IPS-15b (cell line): ENCODE measurements around the gene UBASH3B.

ENCODE experiments used
- H3K27me3 ChIP-seq: one replicate; pipeline ENCODE4 v1.6.1; 2013; ENCODE audit warnings: low read length; ENCODE audit not compliant: control insufficient read depth, insufficient read depth
- H3K36me3 ChIP-seq: one replicate; pipeline ENCODE4 v1.6.1; 2013; ENCODE audit warnings: low read length; ENCODE audit not compliant: control insufficient read depth, insufficient read depth
- H3K4me1 ChIP-seq: one replicate; pipeline ENCODE4 v1.6.1; 2013; ENCODE audit warnings: mild to moderate bottlenecking, low read length; ENCODE audit not compliant: control insufficient read depth, insufficient read depth
- H3K4me3 ChIP-seq: one replicate; pipeline ENCODE4 v1.5.1; 2013; ENCODE audit warnings: low read depth, low read length
- H3K9ac ChIP-seq: one replicate; pipeline ENCODE4 v1.6.1; 2013; ENCODE audit warnings: low read depth, mild to moderate bottlenecking, low read length
- H3K9me3 ChIP-seq: one replicate; pipeline ENCODE4 v1.6.1; 2013; ENCODE audit warnings: mild to moderate bottlenecking, low read length; ENCODE audit not compliant: control insufficient read depth, insufficient read depth

The UBASH3B gene

GRCh38 chr11:122628810-122629555, 26.5 kb upstream of the UBASH3B start:
- Histone ChIP-seq H3K4me1 (no peaks in the 10 kb centered on the region), H3K27me3 (no peaks in the 10 kb centered on the region), H3K9ac (no peak overlapping the region), H3K9me3 (no peaks in the 10 kb centered on the region), H3K4me3 (no peak overlapping the region), H3K36me3 (no peaks in the 10 kb centered on the region)

- Histone ChIP-seq H3K4me1 (no peaks in the 10 kb centered on the region), H3K36me3 (no peaks in the 10 kb centered on the region), H3K9ac (no peak overlapping the region), H3K9me3 (no peaks in the 10 kb centered on the region), H3K4me3 (no peak overlapping the region), H3K27me3 (no peaks in the 10 kb centered on the region)
These were observed 23.2 kb upstream of the UBASH3B start for GRCh38 chr11:122632181-122632824.

DNA sequence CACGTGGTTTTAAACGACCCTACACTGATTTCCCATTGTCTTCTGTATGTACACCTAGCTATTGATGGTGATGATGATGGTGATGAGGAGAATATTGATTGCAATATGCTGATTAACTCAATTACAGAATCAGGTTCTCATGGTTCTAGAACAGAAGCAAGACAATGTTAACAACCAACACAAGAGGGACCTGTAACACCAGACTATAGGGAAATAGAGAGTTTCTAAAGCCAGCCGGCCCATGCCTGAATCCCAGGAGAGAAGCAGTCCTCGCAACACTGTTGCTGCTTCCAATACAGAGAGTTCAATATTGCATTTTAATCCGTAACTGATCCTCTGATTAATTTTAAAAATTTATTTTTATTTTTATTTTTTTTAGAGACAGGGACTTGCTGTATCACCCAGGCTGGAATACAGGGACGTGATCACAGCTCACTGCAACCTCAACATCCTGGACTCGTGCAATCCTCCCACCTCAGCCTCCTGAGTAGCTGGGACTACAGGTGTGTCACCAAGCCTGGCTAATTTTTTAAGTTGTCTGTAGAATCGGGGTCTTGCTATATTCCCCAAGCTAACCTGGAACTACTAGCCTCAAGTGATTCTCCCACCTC, 22.2 kb upstream of the UBASH3B start:
- H3K36me3 ChIP-seq: no peaks in the 10 kb centered on the region
- no peaks in the 10 kb centered on the region for H3K9me3 ChIP-seq
- no peak overlapping the region for H3K9ac ChIP-seq
- no peaks in the 10 kb centered on the region for H3K27me3 ChIP-seq
- no peak overlapping the region for H3K4me3 ChIP-seq
- no peaks in the 10 kb centered on the region for H3K4me1 ChIP-seq

- Histone ChIP-seq H3K4me1 (no peaks in the 10 kb centered on the region), H3K27me3 (no peaks in the 10 kb centered on the region), H3K36me3 (no peaks in the 10 kb centered on the region), H3K9ac (no peak overlapping the region), H3K4me3 (no peak overlapping the region), H3K9me3 (no peaks in the 10 kb centered on the region)
These were observed 21.0 kb upstream of the UBASH3B start for GRCh38 chr11:122634501-122634900.

GRCh38 chr11:122637541-122637940, 18.0 kb upstream of the UBASH3B start:
- Histone ChIP-seq H3K4me3 (no peak overlapping the region), H3K9me3 (no peaks in the 10 kb centered on the region), H3K4me1 (no peaks in the 10 kb centered on the region), H3K36me3 (no peaks in the 10 kb centered on the region), H3K9ac (no peak overlapping the region), H3K27me3 (no peaks in the 10 kb centered on the region)

GRCh38 chr11:122642472-122642922, 13.0 kb upstream of the UBASH3B start:
- no peak overlapping the region for H3K9ac ChIP-seq
- no peaks in the 10 kb centered on the region for H3K9me3 ChIP-seq
- H3K27me3 ChIP-seq: no peaks in the 10 kb centered on the region
- no peaks in the 10 kb centered on the region for H3K4me1 ChIP-seq
- no peak overlapping the region for H3K4me3 ChIP-seq
- H3K36me3 ChIP-seq: no peaks in the 10 kb centered on the region

DNA sequence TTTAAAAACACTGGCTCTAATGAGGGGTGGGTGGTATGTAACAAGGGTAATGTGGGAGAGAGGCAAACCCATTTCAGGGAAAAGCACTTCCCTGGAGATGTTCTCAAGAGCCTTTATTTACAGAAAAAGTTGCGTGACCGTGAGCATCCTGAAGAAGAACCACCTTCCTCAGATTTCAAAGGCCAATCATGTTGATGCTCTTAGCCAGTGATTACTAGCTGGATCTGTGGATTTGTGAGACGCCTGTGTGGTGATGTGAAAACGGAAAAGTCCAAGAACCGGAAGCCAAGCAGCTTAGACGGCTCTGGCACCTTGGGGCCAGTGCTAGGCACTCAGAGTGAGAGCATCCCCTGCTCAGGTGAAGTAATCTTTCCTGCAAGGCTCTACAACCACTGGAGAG, 12.6 kb upstream of the UBASH3B start:
- H3K36me3 ChIP-seq: no peaks in the 10 kb centered on the region
- H3K4me3 ChIP-seq: no peak overlapping the region
- no peaks in the 10 kb centered on the region for H3K4me1 ChIP-seq
- H3K9me3 ChIP-seq: no peaks in the 10 kb centered on the region
- no peaks in the 10 kb centered on the region for H3K27me3 ChIP-seq
- H3K9ac ChIP-seq: no peak overlapping the region

DNA sequence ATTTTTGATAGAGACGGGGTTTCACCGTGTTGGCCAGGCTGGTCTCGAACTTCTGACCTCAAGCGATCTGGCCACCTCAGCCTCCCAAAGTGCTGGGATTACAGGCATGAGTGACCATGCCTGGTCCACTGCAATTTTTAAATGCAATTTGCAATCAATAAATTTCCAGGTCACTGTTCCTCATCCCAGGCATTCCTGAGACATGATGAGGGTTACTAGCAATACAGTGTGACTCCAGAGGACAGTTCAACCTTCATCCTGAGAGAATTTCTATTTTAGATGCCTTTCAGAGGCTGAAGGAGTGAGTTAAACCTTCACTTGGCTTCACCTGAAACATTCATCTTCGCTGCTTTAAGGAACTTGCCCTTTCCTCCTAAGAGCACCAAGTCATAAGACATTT, 9.7 kb upstream of the UBASH3B start:
- Histone ChIP-seq H3K4me3 (no peak overlapping the region), H3K9ac (no peak overlapping the region), H3K4me1 (no peaks in the 10 kb centered on the region), H3K27me3 (no peaks in the 10 kb centered on the region), H3K36me3 (no peaks in the 10 kb centered on the region), H3K9me3 (no peaks in the 10 kb centered on the region)

DNA sequence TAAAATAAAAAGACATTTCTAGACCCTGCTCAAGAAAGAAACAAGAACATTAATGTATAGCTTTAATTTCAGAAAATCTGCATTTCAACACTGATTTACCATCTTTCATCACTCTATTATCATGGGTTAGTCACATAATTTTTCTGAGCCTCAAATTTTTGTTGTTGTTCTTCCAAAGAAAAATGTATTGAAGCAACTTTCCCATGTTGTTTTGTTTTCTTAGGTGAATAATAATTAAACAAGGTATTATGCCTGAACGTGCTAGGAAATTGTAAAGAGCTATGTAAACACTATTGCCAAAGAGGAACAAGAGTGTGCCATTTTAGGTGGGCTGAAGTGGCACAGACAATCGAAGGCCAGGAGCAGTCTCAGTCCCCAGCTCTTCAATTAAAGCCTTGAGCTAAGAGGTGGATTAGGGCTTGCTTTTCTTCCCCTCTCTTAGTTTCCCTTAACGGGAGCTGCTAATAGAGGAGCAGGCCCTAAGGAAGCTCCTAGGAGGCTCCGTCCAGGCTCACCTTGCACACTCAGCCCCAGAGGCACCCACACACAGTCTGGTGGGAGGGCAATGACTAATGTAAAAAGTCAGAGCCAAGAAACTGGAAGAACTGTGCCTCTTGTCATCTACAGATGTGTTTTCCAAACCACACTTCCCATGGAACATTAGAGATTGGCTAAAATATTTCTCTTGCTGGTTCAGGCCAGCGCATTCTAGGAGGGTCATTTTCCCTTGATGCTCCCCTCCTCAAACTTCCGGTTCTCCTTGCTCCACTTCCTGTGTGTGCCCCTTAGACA, 8.8 kb upstream of the UBASH3B start:
- Histone ChIP-seq H3K36me3 (no peaks in the 10 kb centered on the region), H3K9ac (no peak overlapping the region), H3K9me3 (no peaks in the 10 kb centered on the region), H3K4me3 (no peak overlapping the region), H3K27me3 (no peaks in the 10 kb centered on the region), H3K4me1 (no peaks in the 10 kb centered on the region)

GRCh38 chr11:122647736-122648275, 7.7 kb upstream of the UBASH3B start:
- no peaks in the 10 kb centered on the region for H3K27me3 ChIP-seq
- H3K36me3 ChIP-seq: no peaks in the 10 kb centered on the region
- H3K9ac ChIP-seq: no peak overlapping the region
- no peaks in the 10 kb centered on the region for H3K9me3 ChIP-seq
- H3K4me1 ChIP-seq: no peaks in the 10 kb centered on the region
- no peak overlapping the region for H3K4me3 ChIP-seq

DNA sequence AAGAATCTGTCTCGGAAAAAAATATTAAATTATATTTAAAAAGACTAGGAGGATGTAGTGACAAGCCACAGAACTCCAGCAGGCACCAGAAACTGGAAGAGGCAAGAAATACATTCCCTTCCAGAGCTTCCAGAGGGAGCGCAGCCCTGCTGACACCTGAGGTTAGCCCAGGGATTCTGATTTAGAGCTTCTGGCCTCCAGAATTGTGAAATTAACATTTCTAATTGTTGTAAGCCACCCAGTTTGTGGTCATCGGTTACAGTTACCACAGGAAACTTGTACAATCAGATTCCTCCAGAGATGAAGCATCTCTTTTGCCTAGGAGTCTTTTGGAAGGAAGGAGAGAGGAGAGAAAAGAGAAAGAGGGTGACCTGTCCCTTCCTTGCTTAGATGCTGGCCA, 6.4 kb upstream of the UBASH3B start:
- H3K9ac ChIP-seq: no peak overlapping the region
- peaks cover 9% of the 10 kb centered on the region for H3K27me3 ChIP-seq
- no peaks in the 10 kb centered on the region for H3K36me3 ChIP-seq
- no peak overlapping the region for H3K4me3 ChIP-seq
- no peaks in the 10 kb centered on the region for H3K4me1 ChIP-seq
- no peaks in the 10 kb centered on the region for H3K9me3 ChIP-seq
